ENCODE measurements around the gene STK11IP.

The STK11IP gene

GRCh38 chr2:219562049-219563020 is 35.3 kb upstream of the STK11IP start:
- no peak for DNase-seq

GRCh38 chr2:219563271-219563928 is 34.3 kb upstream of the STK11IP start:
- no peak for DNase-seq

GRCh38 chr2:219565130-219566080 is 32.3 kb upstream of the STK11IP start:
- no peak for DNase-seq

GRCh38 chr2:219566640-219567039 is 31.0 kb upstream of the STK11IP start:
- no peak for DNase-seq

GRCh38 chr2:219567131-219567530 is 30.5 kb upstream of the STK11IP start:
- no peak for DNase-seq

- no peak for DNase-seq
Observed at GRCh38 chr2:219567791-219568361, 29.8 kb upstream of the STK11IP start.

- no peak for DNase-seq
Observed at GRCh38 chr2:219569041-219569440, 28.6 kb upstream of the STK11IP start.

- no peak for DNase-seq
Observed at GRCh38 chr2:219569635-219570034, 28.0 kb upstream of the STK11IP start.

GRCh38 chr2:219570194-219570923 is 27.3 kb upstream of the STK11IP start:
- DNase-seq = no peak

- DNase-seq = no peak
Observed at GRCh38 chr2:219570924-219571310, 26.7 kb upstream of the STK11IP start.

- DNase-seq = no peak
Observed at GRCh38 chr2:219571311-219572236, 26.1 kb upstream of the STK11IP start, which contains the start of gene OBSL1. TSS of gene OBSL1 (minus strand) at chr2:219571539. CDS start at chr2:219571232, 307 bp downstream.

- DNase-seq = no peak
Observed at GRCh38 chr2:219572237-219573001, 25.2 kb upstream of the STK11IP start, which contains the start of gene INHA. TSS of gene INHA (plus strand) at chr2:219572310. CDS start at chr2:219572375, 65 bp downstream.

- DNase-seq = no peak
Observed at GRCh38 chr2:219573166-219573565, 24.5 kb upstream of the STK11IP start.

- DNase-seq = no peak
Observed at GRCh38 chr2:219574484-219575311, 23.0 kb upstream of the STK11IP start.

GRCh38 chr2:219575566-219576504 is 21.8 kb upstream of the STK11IP start:
- DNase-seq = no peak

GRCh38 chr2:219576505-219577388 is 20.9 kb upstream of the STK11IP start:
- DNase-seq = no peak
